Uterus (tissue), 4 donors: Measurements from ENCODE around the gene NOS1AP. TPM values are rescaled to one million over a fixed set of nuclear protein-coding genes. Genes with fewer than 3 reads are reported as not detected.

Experiments used
- DNase-seq, 2 donors: peaks; one replicate each; pipeline ENCODE4 v3.0.0-alpha.2; 2019 to 2020
- H3K27ac ChIP-seq, 2 donors: fragments of 200-600 bp; sonication (generic); 1 replicate in 1 of 2; 2 replicates in 1 of 2; pipeline ENCODE4 v1.5.1; 2016 to 2018
- H3K27me3 ChIP-seq, 2 donors: fragments of 200-600 bp; sonication (generic); one replicate each; pipeline ENCODE4 v1.5.1; 2018 to 2019; ENCODE audit warnings: control low read depth in 1 of 2
- H3K36me3 ChIP-seq, 2 donors: fragments of 200-600 bp; sonication (generic); one replicate each; pipeline ENCODE4 v1.5.1; 2019; ENCODE audit warnings: control low read depth in 1 of 2
- H3K4me1 ChIP-seq, 2 donors: fragments of 200-600 bp; sonication (generic); one replicate each; pipeline ENCODE4 v1.5.1; 2018 to 2019; ENCODE audit warnings: control low read depth in 1 of 2
- H3K4me3 ChIP-seq, 2 donors: fragments of 200-600 bp; sonication (generic); 1 replicate in 1 of 2; 2 replicates in 1 of 2; pipeline ENCODE4 v1.5.1; 2018 to 2019; ENCODE audit warnings: mild to moderate bottlenecking in 1 of 2
- H3K9me3 ChIP-seq, 2 donors: fragments of 200-600 bp; sonication (generic); one replicate each; pipeline ENCODE4 v1.5.1; 2019; ENCODE audit warnings: control low read depth in 1 of 2
- CTCF ChIP-seq, 4 experiments: fragments of 200-600 bp in 2 of 4; fragments of 450-650 bp in 2 of 4; sonication (generic) in 2 of 4; IDR thresholded peaks; one replicate each; pipeline ENCODE4 v1.5.1; 2016 to 2019; ENCODE audit warnings: antibody characterized with exemption in 4 of 4, mild to moderate bottlenecking in 2 of 4, moderate library complexity in 1 of 4
- POLR2A ChIP-seq, 2 donors: fragments of 450-650 bp; IDR thresholded peaks; one replicate each; pipeline ENCODE4 v1.6.1; 2016; ENCODE audit warnings: antibody characterized with exemption in 2 of 2, mild to moderate bottlenecking in 1 of 2, moderate library complexity in 1 of 2
- intact Hi-C: fragments of 100-400 bp; cut with DNase I; formaldehyde crosslinking; loops from one replicate; pipeline ENCODE4 v1.15.1; 2023; ENCODE audit warnings: low total_unique reads
- total RNA-seq, 4 donors: library from RNA; depleted of rRNA in 3 of 4; stranded (reverse); fragments of >200 nt in 3 of 4; gene quantifications; one replicate each; pipeline versions ENCODE4 v1.1.0 to v1.2.4, GENCODE V29; 2014 to 2023
- donor health status: DM: yes; HTN: yes; CAD: no.

NOS1AP gene
- total RNA-seq, 4 donors from 2014 or later = under 0.01 to 5.3 (median 1.9) TPM; not detected in 1

- Histone ChIP-seq H3K4me1 (no peaks in the 10 kb centered on the region), H3K9me3 (no peaks in the 10 kb centered on the region), H3K4me3 (no peak overlapping the region), H3K27me3 (no peaks in the 10 kb centered on the region), H3K36me3 (no peaks in the 10 kb centered on the region), H3K27ac (no peak overlapping the region)
- TF ChIP-seq POLR2A (IDR thresholded peaks at IDR 0.05) = no peak
- no peak for TF ChIP-seq CTCF (IDR thresholded peaks at IDR 0.05)
- intact Hi-C loops = no loop called here
- no peak for DNase-seq
These were observed 291.4 kb downstream of the NOS1AP start for GRCh38 chr1:162360874-162361260.

- Histone ChIP-seq H3K9me3 (no peaks in the 10 kb centered on the region), H3K4me1 (no peaks in the 10 kb centered on the region), H3K4me3 (no peak overlapping the region), H3K27me3 (no peaks in the 10 kb centered on the region), H3K27ac (no peak overlapping the region), H3K36me3 (no peaks in the 10 kb centered on the region)
- no peak for DNase-seq
- intact Hi-C loops = no loop called here
- no peak for TF ChIP-seq POLR2A (IDR thresholded peaks at IDR 0.05)
These were observed 291.9 kb downstream of the NOS1AP start for GRCh38 chr1:162361349-162361748.

DNA sequence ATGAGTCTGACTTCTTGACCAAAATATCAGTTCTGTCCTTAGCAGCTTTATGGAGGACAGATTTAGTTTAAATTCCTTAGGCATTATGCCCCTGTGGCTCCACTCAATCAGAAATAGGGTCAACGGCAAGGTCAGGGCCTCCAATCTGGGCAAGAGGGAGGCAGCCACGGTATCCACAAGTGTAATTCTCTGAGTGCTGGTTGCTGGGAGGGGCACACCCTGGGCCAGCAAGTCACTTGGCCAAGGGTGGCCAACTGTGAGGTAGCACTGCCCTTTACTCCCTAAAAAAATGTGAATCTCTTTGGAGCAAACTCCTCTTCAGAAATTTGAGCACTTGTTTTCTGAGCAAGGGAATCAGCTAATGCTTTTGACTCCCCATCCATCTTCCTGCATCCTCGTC lies 294.3 kb downstream of the NOS1AP start:
- no peak for TF ChIP-seq POLR2A (IDR thresholded peaks at IDR 0.05)
- no peak for TF ChIP-seq CTCF (IDR thresholded peaks at IDR 0.05)
- intact Hi-C loops = no loop called here
- Histone ChIP-seq H3K36me3 (no peaks in the 10 kb centered on the region), H3K4me1 (no peaks in the 10 kb centered on the region), H3K27me3 (no peaks in the 10 kb centered on the region), H3K4me3 (no peak overlapping the region), H3K9me3 (no peaks in the 10 kb centered on the region), H3K27ac (no peak overlapping the region)
- DNase-seq = no peak

DNA sequence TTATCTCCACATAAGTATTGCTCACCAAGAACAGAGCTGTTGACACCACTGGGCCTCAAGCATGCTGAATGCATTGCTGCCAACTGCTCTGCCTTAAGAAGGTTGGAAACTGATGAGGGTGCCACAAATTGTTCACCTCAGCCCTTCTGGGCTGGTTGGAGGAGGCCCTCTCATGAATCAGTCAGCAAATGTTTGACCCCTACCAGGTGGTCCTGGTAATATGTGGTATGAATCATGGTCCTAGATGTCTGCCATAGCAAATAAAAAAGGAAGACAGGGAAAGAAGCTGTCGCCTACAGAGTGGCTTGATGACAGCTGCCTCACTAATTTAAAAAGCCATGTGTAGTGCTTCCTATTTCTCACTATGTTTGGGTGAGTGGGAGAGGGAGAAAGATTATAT lies 295.0 kb downstream of the NOS1AP start:
- Histone ChIP-seq H3K4me3 (no peak overlapping the region), H3K9me3 (no peaks in the 10 kb centered on the region), H3K27ac (no peak overlapping the region), H3K4me1 (no peaks in the 10 kb centered on the region), H3K27me3 (no peaks in the 10 kb centered on the region), H3K36me3 (no peaks in the 10 kb centered on the region)
- TF ChIP-seq CTCF (IDR thresholded peaks at IDR 0.05) (no peak), POLR2A (IDR thresholded peaks at IDR 0.05) (no peak)
- intact Hi-C loops = no loop called here
- no peak for DNase-seq

- DNase-seq = no peak
- TF ChIP-seq POLR2A (IDR thresholded peaks at IDR 0.05) = no peak
- no peak for TF ChIP-seq CTCF (IDR thresholded peaks at IDR 0.05)
- intact Hi-C loops = no loop called here
- Histone ChIP-seq H3K27me3 (no peaks in the 10 kb centered on the region), H3K4me1 (no peaks in the 10 kb centered on the region), H3K27ac (no peak overlapping the region), H3K36me3 (no peaks in the 10 kb centered on the region), H3K9me3 (no peaks in the 10 kb centered on the region), H3K4me3 (no peak overlapping the region)
These were observed 296.0 kb downstream of the NOS1AP start for GRCh38 chr1:162365284-162366020.
